ENCODE measurements around the gene ETV3.

ETV3 gene

DNA sequence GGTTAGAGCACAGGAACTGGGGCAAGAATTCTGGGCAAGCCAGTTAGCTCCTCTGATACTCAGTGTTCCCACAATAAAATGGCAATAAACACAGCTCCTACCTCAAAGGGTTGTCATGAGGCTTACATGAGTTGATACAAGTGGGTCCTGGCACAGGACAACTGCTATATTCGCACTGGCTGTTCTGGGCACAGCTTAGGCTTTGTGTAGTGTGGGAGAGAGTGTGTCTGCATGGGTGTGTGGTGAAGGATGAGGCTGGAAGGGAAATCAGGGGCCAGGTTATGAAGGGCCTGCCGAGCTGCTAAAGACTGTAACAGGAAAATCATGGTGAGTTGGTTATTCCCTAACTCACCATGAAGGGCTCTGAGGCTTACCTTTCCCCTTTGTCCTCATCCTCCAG, 18.7 kb downstream of the ETV3 start:
- TF ChIP-seq SIN3A (IDR thresholded peaks at IDR 0.05; ENCODE audit: borderline replicate concordance, insufficient read depth, low read length) (no peak), POLR2AphosphoS5 (IDR thresholded peaks at IDR 0.05; ENCODE audit: low read depth, low read length) (no peak), TAF1 (IDR thresholded peaks at IDR 0.05; ENCODE audit: borderline replicate concordance, insufficient read depth, low read length) (no peak), FOXP2 (optimal IDR thresholded peaks at IDR 0.05; ENCODE audit: borderline replicate concordance, extremely low read depth, extremely low read length, insufficient read depth) (no peak)
- TF ChIP-seq, protein P1, sequence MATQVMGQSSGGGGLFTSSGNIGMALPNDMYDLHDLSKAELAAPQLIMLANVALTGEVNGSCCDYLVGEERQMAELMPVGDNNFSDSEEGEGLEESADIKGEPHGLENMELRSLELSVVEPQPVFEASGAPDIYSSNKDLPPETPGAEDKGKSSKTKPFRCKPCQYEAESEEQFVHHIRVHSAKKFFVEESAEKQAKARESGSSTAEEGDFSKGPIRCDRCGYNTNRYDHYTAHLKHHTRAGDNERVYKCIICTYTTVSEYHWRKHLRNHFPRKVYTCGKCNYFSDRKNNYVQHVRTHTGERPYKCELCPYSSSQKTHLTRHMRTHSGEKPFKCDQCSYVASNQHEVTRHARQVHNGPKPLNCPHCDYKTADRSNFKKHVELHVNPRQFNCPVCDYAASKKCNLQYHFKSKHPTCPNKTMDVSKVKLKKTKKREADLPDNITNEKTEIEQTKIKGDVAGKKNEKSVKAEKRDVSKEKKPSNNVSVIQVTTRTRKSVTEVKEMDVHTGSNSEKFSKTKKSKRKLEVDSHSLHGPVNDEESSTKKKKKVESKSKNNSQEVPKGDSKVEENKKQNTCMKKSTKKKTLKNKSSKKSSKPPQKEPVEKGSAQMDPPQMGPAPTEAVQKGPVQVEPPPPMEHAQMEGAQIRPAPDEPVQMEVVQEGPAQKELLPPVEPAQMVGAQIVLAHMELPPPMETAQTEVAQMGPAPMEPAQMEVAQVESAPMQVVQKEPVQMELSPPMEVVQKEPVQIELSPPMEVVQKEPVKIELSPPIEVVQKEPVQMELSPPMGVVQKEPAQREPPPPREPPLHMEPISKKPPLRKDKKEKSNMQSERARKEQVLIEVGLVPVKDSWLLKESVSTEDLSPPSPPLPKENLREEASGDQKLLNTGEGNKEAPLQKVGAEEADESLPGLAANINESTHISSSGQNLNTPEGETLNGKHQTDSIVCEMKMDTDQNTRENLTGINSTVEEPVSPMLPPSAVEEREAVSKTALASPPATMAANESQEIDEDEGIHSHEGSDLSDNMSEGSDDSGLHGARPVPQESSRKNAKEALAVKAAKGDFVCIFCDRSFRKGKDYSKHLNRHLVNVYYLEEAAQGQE (IDR thresholded peaks at IDR 0.05; ENCODE audit: insufficient read depth in 1 of 2, low read depth in 2 of 2, low read length in 2 of 2): no peak

GRCh38 chr1:157119008-157119407, 19.2 kb downstream of the ETV3 start:
- no peak for TF ChIP-seq FOXP2 (optimal IDR thresholded peaks at IDR 0.05; ENCODE audit: borderline replicate concordance, extremely low read depth, extremely low read length, insufficient read depth)
- TF ChIP-seq TAF1 (IDR thresholded peaks at IDR 0.05; ENCODE audit: borderline replicate concordance, insufficient read depth, low read length): no peak
- TF ChIP-seq POLR2AphosphoS5 (IDR thresholded peaks at IDR 0.05; ENCODE audit: low read depth, low read length): no peak
- TF ChIP-seq, protein P1 (IDR thresholded peaks at IDR 0.05; ENCODE audit: insufficient read depth in 1 of 2, low read depth in 2 of 2, low read length in 2 of 2): no peak
- TF ChIP-seq SIN3A (IDR thresholded peaks at IDR 0.05; ENCODE audit: borderline replicate concordance, insufficient read depth, low read length): no peak

- TF ChIP-seq SIN3A (IDR thresholded peaks at IDR 0.05; ENCODE audit: borderline replicate concordance, insufficient read depth, low read length) (no peak), POLR2AphosphoS5 (IDR thresholded peaks at IDR 0.05; ENCODE audit: low read depth, low read length) (no peak), TAF1 (IDR thresholded peaks at IDR 0.05; ENCODE audit: borderline replicate concordance, insufficient read depth, low read length) (no peak), FOXP2 (optimal IDR thresholded peaks at IDR 0.05; ENCODE audit: borderline replicate concordance, extremely low read depth, extremely low read length, insufficient read depth) (no peak)
- TF ChIP-seq, protein P1 (IDR thresholded peaks at IDR 0.05; ENCODE audit: insufficient read depth in 1 of 2, low read depth in 2 of 2, low read length in 2 of 2): no peak
Measured at GRCh38 chr1:157117527-157118057, 20.6 kb downstream of the ETV3 start.

DNA sequence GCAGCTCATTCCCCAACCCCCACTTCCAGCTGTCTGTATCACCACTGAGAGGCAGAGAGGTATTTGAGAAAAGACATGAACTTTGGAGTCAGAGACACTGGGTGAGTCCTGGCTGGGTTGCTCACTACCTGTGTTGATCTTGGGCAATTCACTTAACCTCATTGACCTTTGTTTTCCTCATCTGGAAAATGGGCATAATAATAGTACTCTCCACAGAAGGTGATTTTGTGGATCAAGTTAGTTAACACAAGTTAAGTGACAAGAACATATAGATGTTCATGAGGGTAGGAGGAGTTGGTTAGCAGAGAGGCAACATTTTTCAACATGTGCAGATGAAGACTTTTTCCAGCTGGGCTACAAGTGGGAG, 21.5 kb downstream of the ETV3 start:
- no peak for TF ChIP-seq TAF1 (IDR thresholded peaks at IDR 0.05; ENCODE audit: borderline replicate concordance, insufficient read depth, low read length)
- no peak for TF ChIP-seq SIN3A (IDR thresholded peaks at IDR 0.05; ENCODE audit: borderline replicate concordance, insufficient read depth, low read length)
- TF ChIP-seq, protein P1 (IDR thresholded peaks at IDR 0.05; ENCODE audit: insufficient read depth in 1 of 2, low read depth in 2 of 2, low read length in 2 of 2): no peak
- TF ChIP-seq FOXP2 (optimal IDR thresholded peaks at IDR 0.05; ENCODE audit: borderline replicate concordance, extremely low read depth, extremely low read length, insufficient read depth): no peak
- no peak for TF ChIP-seq POLR2AphosphoS5 (IDR thresholded peaks at IDR 0.05; ENCODE audit: low read depth, low read length)
